Measurements from ENCODE around the gene EXOSC2. TPM values are rescaled to one million over a fixed set of nuclear protein-coding genes. Genes with fewer than 3 reads are reported as not detected.

EXOSC2 gene
- total and polyA plus RNA-seq, 2 experiments from 2014 or later, result 37.6 to 77.7 TPM

DNA sequence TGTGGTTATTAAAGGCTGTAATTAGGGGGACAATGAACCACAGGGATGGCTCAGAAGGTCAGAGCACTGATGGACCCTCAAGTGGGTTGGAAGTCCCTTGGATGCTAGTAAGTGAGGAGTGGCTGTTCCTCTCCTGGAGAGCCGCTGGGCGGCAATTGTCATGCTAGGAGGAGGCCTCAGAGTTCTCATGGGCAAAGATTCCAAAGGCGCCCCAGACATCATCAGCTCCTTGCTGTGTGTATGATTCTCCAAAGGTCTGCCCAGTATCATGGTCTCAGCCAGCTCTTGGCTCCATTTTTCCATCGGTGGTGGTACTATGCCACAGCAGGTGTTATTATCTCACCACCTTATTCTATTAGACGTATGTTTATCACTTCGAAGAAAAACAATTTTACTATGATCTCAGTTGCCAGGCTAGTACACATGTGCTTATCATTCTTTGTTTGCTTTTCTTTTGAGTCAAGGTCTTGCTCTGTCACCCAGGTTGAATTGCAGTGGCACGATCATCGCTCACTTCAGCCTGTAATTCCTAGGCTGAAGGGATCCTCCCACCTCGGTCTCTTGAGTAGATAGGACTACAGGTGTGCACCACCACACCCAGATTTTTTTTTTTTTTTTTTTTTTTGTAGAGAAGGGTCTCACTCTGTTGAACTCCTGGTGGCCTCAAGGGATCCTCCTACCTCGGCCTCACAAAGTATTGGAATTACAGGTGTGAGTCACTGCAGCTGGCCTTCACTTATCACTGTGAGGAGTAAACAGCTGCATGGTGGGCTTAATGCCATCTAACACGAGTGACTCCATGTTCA is 46.8 kb downstream of the EXOSC2 start:
- no peak for DNase-seq (ENCODE audit: low spot score)
- Histone ChIP-seq H3K79me2 (replicated peaks; ENCODE audit: insufficient read depth) (peaks cover 84% of the 10 kb centered on the region), H2AFZ (no peak overlapping the region), H3K27me3 (ENCODE audit: insufficient read depth) (no peaks in the 10 kb centered on the region), H4K20me1 (replicated peaks; ENCODE audit: insufficient read depth) (no peaks in the 10 kb centered on the region; the same call in none of the 2 replicates), H3K27ac (ENCODE audit: low read depth) (no peak overlapping the region), H3F3A (replicated peaks; ENCODE audit: low read depth) (no peaks in the 10 kb centered on the region), H3K9me2 (ENCODE audit: insufficient read depth) (no peaks in the 10 kb centered on the region), H3K4me1 (ENCODE audit: insufficient read depth) (peaks cover 12% of the 10 kb centered on the region), H3K4me2 (no peak overlapping the region), H3K36me3 (ENCODE audit: insufficient read depth) (no peaks in the 10 kb centered on the region), H3K4me3 (no peak overlapping the region)
- Mint-ChIP-seq H3K27me3 (ENCODE audit: insufficient read depth, low read depth, poor library complexity) (peaks cover 4% of the 10 kb centered on the region), H3K4me1 (peaks cover 15% of the 10 kb centered on the region), H3K9me3 (no peaks in the 10 kb centered on the region), H3K4me3 (no peak overlapping the region), H3K27ac (no peak overlapping the region), H3K36me3 (ENCODE audit: low read depth) (0 out of 3 replicates have a peak, but pooled peaks cover 11% of the 10 kb centered on the region)
- no peak for TF ChIP-seq STAT1 (IDR thresholded peaks at IDR 0.05; ENCODE audit: unreplicated experiment)
- TF ChIP-seq, protein P1, sequence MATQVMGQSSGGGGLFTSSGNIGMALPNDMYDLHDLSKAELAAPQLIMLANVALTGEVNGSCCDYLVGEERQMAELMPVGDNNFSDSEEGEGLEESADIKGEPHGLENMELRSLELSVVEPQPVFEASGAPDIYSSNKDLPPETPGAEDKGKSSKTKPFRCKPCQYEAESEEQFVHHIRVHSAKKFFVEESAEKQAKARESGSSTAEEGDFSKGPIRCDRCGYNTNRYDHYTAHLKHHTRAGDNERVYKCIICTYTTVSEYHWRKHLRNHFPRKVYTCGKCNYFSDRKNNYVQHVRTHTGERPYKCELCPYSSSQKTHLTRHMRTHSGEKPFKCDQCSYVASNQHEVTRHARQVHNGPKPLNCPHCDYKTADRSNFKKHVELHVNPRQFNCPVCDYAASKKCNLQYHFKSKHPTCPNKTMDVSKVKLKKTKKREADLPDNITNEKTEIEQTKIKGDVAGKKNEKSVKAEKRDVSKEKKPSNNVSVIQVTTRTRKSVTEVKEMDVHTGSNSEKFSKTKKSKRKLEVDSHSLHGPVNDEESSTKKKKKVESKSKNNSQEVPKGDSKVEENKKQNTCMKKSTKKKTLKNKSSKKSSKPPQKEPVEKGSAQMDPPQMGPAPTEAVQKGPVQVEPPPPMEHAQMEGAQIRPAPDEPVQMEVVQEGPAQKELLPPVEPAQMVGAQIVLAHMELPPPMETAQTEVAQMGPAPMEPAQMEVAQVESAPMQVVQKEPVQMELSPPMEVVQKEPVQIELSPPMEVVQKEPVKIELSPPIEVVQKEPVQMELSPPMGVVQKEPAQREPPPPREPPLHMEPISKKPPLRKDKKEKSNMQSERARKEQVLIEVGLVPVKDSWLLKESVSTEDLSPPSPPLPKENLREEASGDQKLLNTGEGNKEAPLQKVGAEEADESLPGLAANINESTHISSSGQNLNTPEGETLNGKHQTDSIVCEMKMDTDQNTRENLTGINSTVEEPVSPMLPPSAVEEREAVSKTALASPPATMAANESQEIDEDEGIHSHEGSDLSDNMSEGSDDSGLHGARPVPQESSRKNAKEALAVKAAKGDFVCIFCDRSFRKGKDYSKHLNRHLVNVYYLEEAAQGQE (IDR thresholded peaks at IDR 0.05; ENCODE audit: unreplicated experiment), result no peak
- no peak for TF ChIP-seq EZH2phosphoT487 (IDR thresholded peaks at IDR 0.05; ENCODE audit: unreplicated experiment)
- TF ChIP-seq, protein P2, sequence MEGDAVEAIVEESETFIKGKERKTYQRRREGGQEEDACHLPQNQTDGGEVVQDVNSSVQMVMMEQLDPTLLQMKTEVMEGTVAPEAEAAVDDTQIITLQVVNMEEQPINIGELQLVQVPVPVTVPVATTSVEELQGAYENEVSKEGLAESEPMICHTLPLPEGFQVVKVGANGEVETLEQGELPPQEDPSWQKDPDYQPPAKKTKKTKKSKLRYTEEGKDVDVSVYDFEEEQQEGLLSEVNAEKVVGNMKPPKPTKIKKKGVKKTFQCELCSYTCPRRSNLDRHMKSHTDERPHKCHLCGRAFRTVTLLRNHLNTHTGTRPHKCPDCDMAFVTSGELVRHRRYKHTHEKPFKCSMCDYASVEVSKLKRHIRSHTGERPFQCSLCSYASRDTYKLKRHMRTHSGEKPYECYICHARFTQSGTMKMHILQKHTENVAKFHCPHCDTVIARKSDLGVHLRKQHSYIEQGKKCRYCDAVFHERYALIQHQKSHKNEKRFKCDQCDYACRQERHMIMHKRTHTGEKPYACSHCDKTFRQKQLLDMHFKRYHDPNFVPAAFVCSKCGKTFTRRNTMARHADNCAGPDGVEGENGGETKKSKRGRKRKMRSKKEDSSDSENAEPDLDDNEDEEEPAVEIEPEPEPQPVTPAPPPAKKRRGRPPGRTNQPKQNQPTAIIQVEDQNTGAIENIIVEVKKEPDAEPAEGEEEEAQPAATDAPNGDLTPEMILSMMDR (conservative IDR thresholded peaks at IDR 0.05; ENCODE audit: low read depth in 2 of 2), result no peak
- TF ChIP-seq, protein P3, sequence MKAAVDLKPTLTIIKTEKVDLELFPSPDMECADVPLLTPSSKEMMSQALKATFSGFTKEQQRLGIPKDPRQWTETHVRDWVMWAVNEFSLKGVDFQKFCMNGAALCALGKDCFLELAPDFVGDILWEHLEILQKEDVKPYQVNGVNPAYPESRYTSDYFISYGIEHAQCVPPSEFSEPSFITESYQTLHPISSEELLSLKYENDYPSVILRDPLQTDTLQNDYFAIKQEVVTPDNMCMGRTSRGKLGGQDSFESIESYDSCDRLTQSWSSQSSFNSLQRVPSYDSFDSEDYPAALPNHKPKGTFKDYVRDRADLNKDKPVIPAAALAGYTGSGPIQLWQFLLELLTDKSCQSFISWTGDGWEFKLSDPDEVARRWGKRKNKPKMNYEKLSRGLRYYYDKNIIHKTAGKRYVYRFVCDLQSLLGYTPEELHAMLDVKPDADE (IDR thresholded peaks at IDR 0.05), result no peak
- no peak for TF ChIP-seq ZNF331 (CRISPR knock-in tag; IDR thresholded peaks at IDR 0.05; ENCODE audit: low read depth)
- no peak for TF ChIP-seq POLR2AphosphoS5 (IDR thresholded peaks at IDR 0.05; ENCODE audit: low read depth)
- no peak for TF ChIP-seq NANOG (IDR thresholded peaks at IDR 0.05; ENCODE audit: borderline replicate concordance)
- no peak for TF ChIP-seq JUNB (IDR thresholded peaks at IDR 0.05; ENCODE audit: unreplicated experiment)
- TF ChIP-seq EZH2 (IDR thresholded peaks at IDR 0.05; ENCODE audit: low read depth, unreplicated experiment), result no peak
- TF ChIP-seq CREB1 (CRISPR knock-in tag; IDR thresholded peaks at IDR 0.05; ENCODE audit: low read depth), result no peak
- no peak for TF ChIP-seq ZNF114 (CRISPR knock-in tag; IDR thresholded peaks at IDR 0.05)
- TF ChIP-seq, protein P4, sequence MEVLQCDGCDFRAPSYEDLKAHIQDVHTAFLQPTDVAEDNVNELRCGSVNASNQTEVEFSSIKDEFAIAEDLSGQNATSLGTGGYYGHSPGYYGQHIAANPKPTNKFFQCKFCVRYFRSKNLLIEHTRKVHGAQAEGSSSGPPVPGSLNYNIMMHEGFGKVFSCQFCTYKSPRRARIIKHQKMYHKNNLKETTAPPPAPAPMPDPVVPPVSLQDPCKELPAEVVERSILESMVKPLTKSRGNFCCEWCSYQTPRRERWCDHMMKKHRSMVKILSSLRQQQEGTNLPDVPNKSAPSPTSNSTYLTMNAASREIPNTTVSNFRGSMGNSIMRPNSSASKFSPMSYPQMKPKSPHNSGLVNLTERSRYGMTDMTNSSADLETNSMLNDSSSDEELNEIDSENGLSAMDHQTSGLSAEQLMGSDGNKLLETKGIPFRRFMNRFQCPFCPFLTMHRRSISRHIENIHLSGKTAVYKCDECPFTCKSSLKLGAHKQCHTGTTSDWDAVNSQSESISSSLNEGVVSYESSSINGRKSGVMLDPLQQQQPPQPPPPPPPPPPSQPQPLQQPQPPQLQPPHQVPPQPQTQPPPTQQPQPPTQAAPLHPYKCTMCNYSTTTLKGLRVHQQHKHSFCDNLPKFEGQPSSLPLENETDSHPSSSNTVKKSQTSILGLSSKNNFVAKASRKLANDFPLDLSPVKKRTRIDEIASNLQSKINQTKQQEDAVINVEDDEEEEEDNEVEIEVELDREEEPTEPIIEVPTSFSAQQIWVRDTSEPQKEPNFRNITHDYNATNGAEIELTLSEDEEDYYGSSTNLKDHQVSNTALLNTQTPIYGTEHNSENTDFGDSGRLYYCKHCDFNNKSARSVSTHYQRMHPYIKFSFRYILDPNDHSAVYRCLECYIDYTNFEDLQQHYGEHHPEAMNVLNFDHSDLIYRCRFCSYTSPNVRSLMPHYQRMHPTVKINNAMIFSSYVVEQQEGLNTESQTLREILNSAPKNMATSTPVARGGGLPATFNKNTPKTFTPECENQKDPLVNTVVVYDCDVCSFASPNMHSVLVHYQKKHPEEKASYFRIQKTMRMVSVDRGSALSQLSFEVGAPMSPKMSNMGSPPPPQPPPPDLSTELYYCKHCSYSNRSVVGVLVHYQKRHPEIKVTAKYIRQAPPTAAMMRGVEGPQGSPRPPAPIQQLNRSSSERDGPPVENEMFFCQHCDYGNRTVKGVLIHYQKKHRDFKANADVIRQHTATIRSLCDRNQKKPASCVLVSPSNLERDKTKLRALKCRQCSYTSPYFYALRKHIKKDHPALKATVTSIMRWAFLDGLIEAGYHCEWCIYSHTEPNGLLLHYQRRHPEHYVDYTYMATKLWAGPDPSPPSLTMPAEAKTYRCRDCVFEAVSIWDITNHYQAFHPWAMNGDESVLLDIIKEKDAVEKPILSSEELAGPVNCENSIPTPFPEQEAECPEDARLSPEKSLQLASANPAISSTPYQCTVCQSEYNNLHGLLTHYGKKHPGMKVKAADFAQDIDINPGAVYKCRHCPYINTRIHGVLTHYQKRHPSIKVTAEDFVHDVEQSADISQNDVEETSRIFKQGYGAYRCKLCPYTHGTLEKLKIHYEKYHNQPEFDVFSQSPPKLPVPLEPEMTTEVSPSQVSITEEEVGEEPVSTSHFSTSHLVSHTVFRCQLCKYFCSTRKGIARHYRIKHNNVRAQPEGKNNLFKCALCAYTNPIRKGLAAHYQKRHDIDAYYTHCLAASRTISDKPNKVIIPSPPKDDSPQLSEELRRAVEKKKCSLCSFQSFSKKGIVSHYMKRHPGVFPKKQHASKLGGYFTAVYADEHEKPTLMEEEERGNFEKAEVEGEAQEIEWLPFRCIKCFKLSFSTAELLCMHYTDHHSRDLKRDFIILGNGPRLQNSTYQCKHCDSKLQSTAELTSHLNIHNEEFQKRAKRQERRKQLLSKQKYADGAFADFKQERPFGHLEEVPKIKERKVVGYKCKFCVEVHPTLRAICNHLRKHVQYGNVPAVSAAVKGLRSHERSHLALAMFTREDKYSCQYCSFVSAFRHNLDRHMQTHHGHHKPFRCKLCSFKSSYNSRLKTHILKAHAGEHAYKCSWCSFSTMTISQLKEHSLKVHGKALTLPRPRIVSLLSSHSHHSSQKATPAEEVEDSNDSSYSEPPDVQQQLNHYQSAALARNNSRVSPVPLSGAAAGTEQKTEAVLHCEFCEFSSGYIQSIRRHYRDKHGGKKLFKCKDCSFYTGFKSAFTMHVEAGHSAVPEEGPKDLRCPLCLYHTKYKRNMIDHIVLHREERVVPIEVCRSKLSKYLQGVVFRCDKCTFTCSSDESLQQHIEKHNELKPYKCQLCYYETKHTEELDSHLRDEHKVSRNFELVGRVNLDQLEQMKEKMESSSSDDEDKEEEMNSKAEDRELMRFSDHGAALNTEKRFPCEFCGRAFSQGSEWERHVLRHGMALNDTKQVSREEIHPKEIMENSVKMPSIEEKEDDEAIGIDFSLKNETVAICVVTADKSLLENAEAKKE (CRISPR knock-in tag; IDR thresholded peaks at IDR 0.05), result no peak
- no peak for ATAC-seq

Measured in GM23338 (cell line).